ENCODE results near the gene LHX8. TPM values are rescaled to one million over a fixed set of nuclear protein-coding genes. Genes with fewer than 3 reads are reported as not detected.

Gene LHX8
- total RNA-seq = not detected

GRCh38 chr1:75133750-75134646, at the start of gene LHX8:
Gene LHX8, plus strand, starts transcription at chr1:75134388. Its CDS starts 2,227 bp downstream, at chr1:75136615.
- Histone ChIP-seq H3K36me3 (no peaks in the 10 kb centered on the region), H3K27me3 (peaks cover 95 to 100% (median 99%) of the 10 kb centered on the region in 3 donors), H3K4me3 (peak within 1 kb of the TSS; percentile 2 to 63 (median 36)), H3K9me3 (no peaks in the 10 kb centered on the region), H3K27ac (no peak within 1 kb of the TSS), H3K4me1 (peaks cover 6 to 18% of the 10 kb centered on the region in 2 donors)
- intact Hi-C loops (cut with DNase I; ENCODE audit: low total_unique reads) = no loop called here
- in situ Hi-C loops (cut with MboI; ENCODE audit: low sequenced_read_pairs in 4 of 4) = no loop called here
- TF ChIP-seq, protein P1, sequence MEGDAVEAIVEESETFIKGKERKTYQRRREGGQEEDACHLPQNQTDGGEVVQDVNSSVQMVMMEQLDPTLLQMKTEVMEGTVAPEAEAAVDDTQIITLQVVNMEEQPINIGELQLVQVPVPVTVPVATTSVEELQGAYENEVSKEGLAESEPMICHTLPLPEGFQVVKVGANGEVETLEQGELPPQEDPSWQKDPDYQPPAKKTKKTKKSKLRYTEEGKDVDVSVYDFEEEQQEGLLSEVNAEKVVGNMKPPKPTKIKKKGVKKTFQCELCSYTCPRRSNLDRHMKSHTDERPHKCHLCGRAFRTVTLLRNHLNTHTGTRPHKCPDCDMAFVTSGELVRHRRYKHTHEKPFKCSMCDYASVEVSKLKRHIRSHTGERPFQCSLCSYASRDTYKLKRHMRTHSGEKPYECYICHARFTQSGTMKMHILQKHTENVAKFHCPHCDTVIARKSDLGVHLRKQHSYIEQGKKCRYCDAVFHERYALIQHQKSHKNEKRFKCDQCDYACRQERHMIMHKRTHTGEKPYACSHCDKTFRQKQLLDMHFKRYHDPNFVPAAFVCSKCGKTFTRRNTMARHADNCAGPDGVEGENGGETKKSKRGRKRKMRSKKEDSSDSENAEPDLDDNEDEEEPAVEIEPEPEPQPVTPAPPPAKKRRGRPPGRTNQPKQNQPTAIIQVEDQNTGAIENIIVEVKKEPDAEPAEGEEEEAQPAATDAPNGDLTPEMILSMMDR (IDR thresholded peaks at IDR 0.05 in 4 of 5, conservative IDR thresholded peaks at IDR 0.05 in 1 of 5) = no peak
- no peak for TF ChIP-seq POLR2A (IDR thresholded peaks at IDR 0.05)
- ATAC-seq (no peak), DNase-seq (no peak)

GRCh38 chr1:75085931-75086330, 48.3 kb upstream of the LHX8 start:
- H3K27ac ChIP-seq = no peak overlapping the region
- no peaks in the 10 kb centered on the region for H3K9me3 ChIP-seq
- H3K36me3 ChIP-seq = no peaks in the 10 kb centered on the region
- no peaks in the 10 kb centered on the region for H3K27me3 ChIP-seq
- in situ Hi-C loops (cut with MboI; ENCODE audit: low sequenced_read_pairs in 4 of 4) = no loop called here
- ATAC-seq = no peak
- no peak overlapping the region for H3K4me3 ChIP-seq
- H3K4me1 ChIP-seq = no peaks in the 10 kb centered on the region
- TF ChIP-seq, protein P1 (IDR thresholded peaks at IDR 0.05 in 4 of 5, conservative IDR thresholded peaks at IDR 0.05 in 1 of 5) = no peak
- no peak for TF ChIP-seq POLR2A (IDR thresholded peaks at IDR 0.05)
- intact Hi-C loops (cut with DNase I; ENCODE audit: low total_unique reads) = no loop called here
- no peak for DNase-seq

DNA sequence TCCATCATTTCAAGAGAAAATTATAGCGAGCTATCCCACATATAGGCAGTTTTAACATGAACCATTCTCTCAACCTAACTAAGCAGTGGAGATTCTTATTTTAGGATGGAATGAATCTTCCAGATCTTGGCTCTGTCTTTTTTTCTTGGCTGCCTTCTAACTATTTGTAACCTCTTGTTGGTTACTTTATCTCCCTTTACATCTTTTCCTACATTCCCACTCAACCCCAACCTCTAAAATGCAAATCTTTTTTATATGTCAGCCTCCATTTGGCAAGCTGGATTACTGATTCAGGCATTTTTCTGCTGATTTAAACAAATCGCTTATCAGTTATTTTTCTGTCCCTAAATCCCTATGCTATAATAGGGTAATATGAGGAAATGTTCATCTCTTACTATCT, 46.9 kb upstream of the LHX8 start:
- in situ Hi-C loops (cut with MboI; ENCODE audit: low sequenced_read_pairs in 4 of 4) (no loop called here), intact Hi-C loops (cut with DNase I; ENCODE audit: low total_unique reads) (no loop called here)
- no peak for DNase-seq
- Histone ChIP-seq H3K9me3 (no peaks in the 10 kb centered on the region), H3K27me3 (no peaks in the 10 kb centered on the region), H3K4me3 (no peak overlapping the region), H3K27ac (no peak overlapping the region), H3K36me3 (no peaks in the 10 kb centered on the region), H3K4me1 (no peaks in the 10 kb centered on the region)
- ATAC-seq = no peak
- TF ChIP-seq POLR2A (IDR thresholded peaks at IDR 0.05) = no peak
- TF ChIP-seq, protein P1 (IDR thresholded peaks at IDR 0.05 in 4 of 5, conservative IDR thresholded peaks at IDR 0.05 in 1 of 5) = no peak

DNA sequence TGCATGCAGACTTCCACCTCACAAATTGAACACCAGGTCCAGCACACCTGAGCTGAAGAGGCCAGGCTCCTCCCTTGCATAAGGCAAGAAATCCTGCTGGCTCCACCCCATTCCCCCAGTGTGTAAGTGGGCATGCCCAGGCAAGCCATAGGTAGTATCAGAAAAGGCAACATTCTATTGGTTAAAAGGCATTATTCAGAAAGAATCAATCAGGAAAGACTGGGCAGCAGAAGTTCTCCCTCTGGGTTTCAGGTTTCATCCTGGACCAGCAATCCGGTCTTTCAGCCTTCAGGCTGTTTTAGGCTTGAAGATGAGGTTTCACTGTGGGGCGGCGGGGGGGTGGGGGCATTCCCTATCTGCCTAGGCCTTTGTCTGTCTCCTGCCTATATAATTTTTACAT, 42.0 kb upstream of the LHX8 start:
- no peaks in the 10 kb centered on the region for H3K27me3 ChIP-seq
- intact Hi-C loops (cut with DNase I; ENCODE audit: low total_unique reads) = no loop called here
- TF ChIP-seq POLR2A (IDR thresholded peaks at IDR 0.05) = no peak
- TF ChIP-seq, protein P1 (IDR thresholded peaks at IDR 0.05 in 4 of 5, conservative IDR thresholded peaks at IDR 0.05 in 1 of 5) = no peak
- H3K4me1 ChIP-seq = no peaks in the 10 kb centered on the region
- no peak overlapping the region for H3K4me3 ChIP-seq
- in situ Hi-C loops (cut with MboI; ENCODE audit: low sequenced_read_pairs in 4 of 4) = no loop called here
- H3K36me3 ChIP-seq = no peaks in the 10 kb centered on the region
- no peak for ATAC-seq
- DNase-seq = no peak
- no peaks in the 10 kb centered on the region for H3K9me3 ChIP-seq
- H3K27ac ChIP-seq = no peak overlapping the region

Measured in gastrocnemius medialis (tissue), 4 donors.